ENCODE measurements around the gene NEURL1B. TPM values are rescaled to one million over a fixed set of nuclear protein-coding genes. Genes with fewer than 3 reads are reported as not detected.
A peak's percentile ranks its signal among the peaks of the same experiment; 100 is the strongest.

NEURL1B gene, protein sequence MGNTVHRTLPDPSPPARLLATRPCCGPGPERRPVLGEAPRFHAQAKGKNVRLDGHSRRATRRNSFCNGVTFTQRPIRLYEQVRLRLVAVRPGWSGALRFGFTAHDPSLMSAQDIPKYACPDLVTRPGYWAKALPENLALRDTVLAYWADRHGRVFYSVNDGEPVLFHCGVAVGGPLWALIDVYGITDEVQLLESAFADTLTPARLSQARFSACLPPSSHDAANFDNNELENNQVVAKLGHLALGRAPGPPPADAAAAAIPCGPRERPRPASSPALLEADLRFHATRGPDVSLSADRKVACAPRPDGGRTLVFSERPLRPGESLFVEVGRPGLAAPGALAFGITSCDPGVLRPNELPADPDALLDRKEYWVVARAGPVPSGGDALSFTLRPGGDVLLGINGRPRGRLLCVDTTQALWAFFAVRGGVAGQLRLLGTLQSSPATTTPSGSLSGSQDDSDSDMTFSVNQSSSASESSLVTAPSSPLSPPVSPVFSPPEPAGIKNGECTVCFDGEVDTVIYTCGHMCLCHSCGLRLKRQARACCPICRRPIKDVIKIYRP
- total RNA-seq (1 to 10 TPM in 6 of 7 donors, under 1 TPM in 1; 0.85 to 2.5 (median 1.6) TPM), polyA plus RNA-seq (1 to 10 TPM in 1 of 3 donors, under 1 TPM in 2; 0.26 to 1.0 (median 0.49) TPM)
- long read RNA-seq, donor 1, full-length matches to known transcripts, result 2 of 2 reads
- long read RNA-seq, donor 1, partial matches to known transcripts, result 0 of 2 reads
- long read RNA-seq, donor 1, other reads (novel, unspliced or antisense), result 0 of 2 reads
- long read RNA-seq, donor 2, full-length matches to known transcripts, result 2 of 2 reads
- long read RNA-seq, donor 2, partial matches to known transcripts, result 0 of 2 reads
- long read RNA-seq, donor 2, other reads (novel, unspliced or antisense), result 0 of 2 reads

DNA sequence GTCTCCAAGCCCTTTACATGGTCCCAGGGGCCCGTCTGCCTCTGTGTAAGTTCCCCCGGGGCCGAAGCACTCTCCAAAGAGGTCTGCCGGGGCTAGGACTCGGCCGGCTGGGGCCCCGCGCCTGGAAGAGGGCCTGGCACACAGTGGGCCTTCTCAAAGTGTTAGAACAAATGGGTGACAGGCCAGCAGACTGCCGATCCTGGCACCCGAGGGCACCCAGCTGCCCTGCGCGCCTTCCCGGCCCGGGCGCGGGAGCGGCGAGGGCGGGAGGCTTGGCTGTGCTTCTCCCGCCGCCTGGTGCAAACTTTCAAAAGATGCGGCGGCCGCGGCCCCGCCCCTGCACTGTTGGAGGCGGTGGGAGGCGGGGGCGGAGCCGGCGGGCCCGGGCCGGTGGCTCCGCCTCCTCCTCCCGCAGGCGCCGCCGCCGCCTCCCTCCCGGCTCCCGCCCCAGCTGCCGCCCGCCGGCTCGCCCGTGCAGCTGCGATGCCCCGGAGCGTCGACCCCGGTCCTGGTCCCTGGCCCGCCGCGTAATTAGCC, at the start of gene NEURL1B:
Gene NEURL1B (plus strand): TSS at position 442 of the 537 bp plus-strand sequence. CDS start 144 bp downstream, outside the sequence.
- Histone ChIP-seq H3K9me3 (no peaks in the 10 kb centered on the region), H3K4me3 (peak within 1 kb of the TSS; percentile 28 to 71 (median 50)), H3K27me3 (replicated peaks in 1 of 7) (peaks cover 0 to 92% (median 36%) of the 10 kb centered on the region in 7 donors), H3K4me1 (peaks cover 10 to 38% (median 16%) of the 10 kb centered on the region in 6 donors), H3K36me3 (no peaks in the 10 kb centered on the region), H3K27ac (peak within 1 kb of the TSS in 1 of 8 donors; percentile 46)
- peak in 2 of 3 donors; percentile 5 to 26 for TF ChIP-seq POLR2AphosphoS5 (IDR thresholded peaks at IDR 0.05)
- TF ChIP-seq CTCF (IDR thresholded peaks at IDR 0.05 in 8 of 11, conservative IDR thresholded peaks at IDR 0.05 in 3 of 11), result no peak
- intact Hi-C loops (cut with DNase I; ENCODE audit: low total_unique reads), result no loop called here
- DNase-seq, result peak; percentile 73
- 0 to 4% (median 1%) methylated on average over 4 to 54 of the region's 54 CpGs for WGBS, 5 donors

DNA sequence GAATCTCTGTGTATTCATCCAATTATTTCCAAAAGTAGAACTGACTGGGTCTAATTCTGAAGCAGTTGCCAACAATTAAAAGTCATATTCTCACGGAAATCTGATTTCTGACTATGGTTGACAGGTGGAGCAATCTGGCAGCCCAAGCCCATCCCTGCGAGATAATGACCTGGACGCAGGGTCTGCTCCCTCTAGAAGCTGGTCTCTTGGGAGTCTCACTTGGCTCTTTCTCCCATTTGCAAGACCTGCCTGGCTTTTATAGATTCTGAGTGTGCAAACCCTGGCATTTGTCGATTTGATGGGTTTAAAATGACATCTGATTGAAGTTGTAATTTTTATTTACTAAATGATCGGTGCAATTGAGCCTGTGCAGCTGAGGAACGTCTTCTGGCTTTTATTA, 49.4 kb upstream of the NEURL1B start:
- Histone ChIP-seq H3K27me3 (replicated peaks in 1 of 7) (peaks cover 0 to 12% (median 0%) of the 10 kb centered on the region in 7 donors), H3K36me3 (no peaks in the 10 kb centered on the region), H3K9me3 (no peaks in the 10 kb centered on the region), H3K4me3 (no peak overlapping the region), H3K4me1 (no peaks in the 10 kb centered on the region), H3K27ac (no peak overlapping the region)
- WGBS, 5 donors, result 85 to 90% (median 87%) methylated on average over 6 of the region's 6 CpGs
- no peak for DNase-seq
- intact Hi-C loops (cut with DNase I; ENCODE audit: low total_unique reads), result no loop called here
- TF ChIP-seq POLR2AphosphoS5 (IDR thresholded peaks at IDR 0.05), result no peak
- TF ChIP-seq POLR2A (IDR thresholded peaks at IDR 0.05), result no peak
- no peak for TF ChIP-seq CTCF (IDR thresholded peaks at IDR 0.05 in 8 of 11, conservative IDR thresholded peaks at IDR 0.05 in 3 of 11)

DNA sequence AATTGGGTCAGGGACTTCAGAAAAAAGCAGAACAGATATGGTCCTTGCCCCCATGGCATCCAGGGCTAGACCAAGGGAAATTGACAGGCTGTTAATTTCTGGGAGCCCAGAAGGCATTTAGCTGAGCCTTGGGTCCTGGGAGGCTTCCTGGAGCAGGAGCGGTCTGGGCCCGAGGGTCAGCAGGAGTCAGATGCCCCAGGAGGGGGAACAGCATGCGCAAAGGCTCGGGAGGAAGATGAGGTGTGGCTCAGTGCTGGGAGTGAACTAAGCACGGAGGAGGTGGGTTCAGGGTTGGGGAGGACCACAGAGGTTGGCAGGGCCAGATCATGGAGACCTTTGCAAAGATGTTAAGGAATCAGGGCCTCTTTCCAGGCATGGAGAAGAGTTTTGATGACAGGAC, 48.2 kb upstream of the NEURL1B start:
- TF ChIP-seq CTCF (IDR thresholded peaks at IDR 0.05 in 8 of 11, conservative IDR thresholded peaks at IDR 0.05 in 3 of 11) (no peak), POLR2A (IDR thresholded peaks at IDR 0.05) (no peak), POLR2AphosphoS5 (IDR thresholded peaks at IDR 0.05) (no peak)
- H3K4me3 ChIP-seq, result no peak overlapping the region
- peaks cover 0 to 6% (median 0%) of the 10 kb centered on the region in 7 donors for H3K27me3 ChIP-seq (replicated peaks in 1 of 7)
- H3K9me3 ChIP-seq, result no peaks in the 10 kb centered on the region
- H3K36me3 ChIP-seq, result no peaks in the 10 kb centered on the region
- intact Hi-C loops (cut with DNase I; ENCODE audit: low total_unique reads), result no loop called here
- no peak for DNase-seq
- H3K4me1 ChIP-seq, result no peaks in the 10 kb centered on the region
- H3K27ac ChIP-seq, result no peak overlapping the region
- 80 to 96% (median 90%) methylated on average over 5 of the region's 5 CpGs for WGBS, 5 donors

All from spleen (tissue), 13 donors.